Spinal cord (tissue), 10 donors: Measurements from ENCODE around the gene CHAC2. TPM values are rescaled to one million over a fixed set of nuclear protein-coding genes. Genes with fewer than 3 reads are reported as not detected.
"Not testable (repeated sequence)": the region's sequence is repeated elsewhere in the genome, so short reads cannot be mapped to it uniquely, and the experiment has no call there.

ENCODE experiments used
- DNase-seq, 6 donors: peaks; one replicate each; pipeline versions ENCODE4 v3.0.0 to v3.0.0-alpha.2; 2013 to 2015; ENCODE audit warnings: low spot score in 6 of 6, low read depth in 4 of 6
- H3K27ac ChIP-seq: one replicate; pipeline ENCODE4 v1.5.1; 2013; ENCODE audit warnings: low read depth, low read length, control low read depth
- H3K27me3 ChIP-seq: one replicate; pipeline ENCODE4 v1.6.1; 2013; ENCODE audit warnings: low read length; ENCODE audit not compliant: control insufficient read depth, insufficient read depth
- H3K36me3 ChIP-seq: one replicate; pipeline ENCODE4 v1.6.1; 2013; ENCODE audit warnings: low read length; ENCODE audit not compliant: control insufficient read depth, insufficient read depth
- H3K4me1 ChIP-seq: one replicate; pipeline ENCODE4 v1.6.1; 2013; ENCODE audit warnings: low read length; ENCODE audit not compliant: control insufficient read depth, insufficient read depth
- H3K4me3 ChIP-seq: one replicate; pipeline ENCODE4 v1.5.1; 2013; ENCODE audit warnings: low read depth, low read length, control low read depth
- H3K9me3 ChIP-seq: one replicate; pipeline ENCODE4 v1.6.1; 2013; ENCODE audit warnings: low read length; ENCODE audit not compliant: control insufficient read depth, insufficient read depth
- WGBS: methylation state at CpG from one replicate; pipeline ENCODE4 v1.1.5; 2013; ENCODE audit warnings: missing lambda C conversion rate; ENCODE audit not compliant: insufficient coverage; 5-methylcytosine and 5-hydroxymethylcytosine counted together
- polyA plus RNA-seq, 2 donors: library from polyadenylated mRNA; unstranded; fragments of 120-200 nt; gene quantifications; one replicate each; pipeline ENCODE4 v1.2.1, GENCODE V29; 2013; ENCODE audit not compliant: insufficient read length in 2 of 2
- total RNA-seq, 2 donors: library from RNA; depleted of rRNA in 1 of 2; stranded (reverse); fragments of 120-200 nt in 1 of 2; fragments of >200 nt in 1 of 2; gene quantifications; one replicate each; pipeline versions ENCODE4 v1.2.3 to v1.2.4, GENCODE V29; 2013 to 2014
- donor health status: healthy.

Gene CHAC2
- total and polyA plus RNA-seq, 4 donors: 2.2 to 9.4 (median 6.8) TPM

- no CpG with 5 or more reads among the region's 2 CpGs for WGBS
- Histone ChIP-seq H3K27me3 (no peaks in the 10 kb centered on the region), H3K4me3 (no peak overlapping the region), H3K4me1 (peaks cover 2% of the 10 kb centered on the region), H3K36me3 (peaks cover 10% of the 10 kb centered on the region), H3K9me3 (no peaks in the 10 kb centered on the region), H3K27ac (no peak overlapping the region)
- no peak for DNase-seq
These were observed 23.1 kb upstream of the CHAC2 start for GRCh38 chr2:53744395-53745065.

GRCh38 chr2:53750041-53750768 lies 17.4 kb upstream of the CHAC2 start:
- no peak overlapping the region for H3K4me3 ChIP-seq
- no peak overlapping the region for H3K27ac ChIP-seq
- no CpG with 5 or more reads among the region's 4 CpGs for WGBS
- no peaks in the 10 kb centered on the region for H3K4me1 ChIP-seq
- peak in 2 of 6 donors; percentile 51 to 55 for DNase-seq
- H3K36me3 ChIP-seq: peaks cover 10% of the 10 kb centered on the region
- H3K9me3 ChIP-seq: no peaks in the 10 kb centered on the region
- H3K27me3 ChIP-seq: no peaks in the 10 kb centered on the region

- WGBS: no CpG with 5 or more reads among the region's 1 CpG
- Histone ChIP-seq H3K36me3 (peaks cover 7% of the 10 kb centered on the region), H3K27ac (no peak overlapping the region), H3K4me3 (no peak overlapping the region), H3K27me3 (no peaks in the 10 kb centered on the region), H3K4me1 (no peaks in the 10 kb centered on the region), H3K9me3 (no peaks in the 10 kb centered on the region)
- DNase-seq: no peak
These were observed 15.9 kb upstream of the CHAC2 start for GRCh38 chr2:53751728-53752127.

GRCh38 chr2:53752385-53752784 lies 15.2 kb upstream of the CHAC2 start:
- DNase-seq: no peak
- H3K36me3 ChIP-seq: peaks cover 5% of the 10 kb centered on the region
- H3K4me3 ChIP-seq: no peak overlapping the region
- no peaks in the 10 kb centered on the region for H3K9me3 ChIP-seq
- WGBS: no CpG with 5 or more reads among the region's 4 CpGs
- H3K4me1 ChIP-seq: no peaks in the 10 kb centered on the region
- H3K27ac ChIP-seq: no peak overlapping the region
- H3K27me3 ChIP-seq: no peaks in the 10 kb centered on the region

GRCh38 chr2:53753041-53753440 lies 14.6 kb upstream of the CHAC2 start:
- DNase-seq: no peak
- Histone ChIP-seq H3K4me1 (no peaks in the 10 kb centered on the region), H3K27ac (no peak overlapping the region), H3K27me3 (no peaks in the 10 kb centered on the region), H3K36me3 (peaks cover 5% of the 10 kb centered on the region), H3K9me3 (no peaks in the 10 kb centered on the region), H3K4me3 (no peak overlapping the region)

GRCh38 chr2:53755121-53755520 lies 12.5 kb upstream of the CHAC2 start:
- no peak overlapping the region for H3K4me3 ChIP-seq
- H3K4me1 ChIP-seq: no peaks in the 10 kb centered on the region
- no CpG with 5 or more reads among the region's 2 CpGs for WGBS
- no peaks in the 10 kb centered on the region for H3K9me3 ChIP-seq
- no peak for DNase-seq
- H3K27me3 ChIP-seq: no peaks in the 10 kb centered on the region
- H3K27ac ChIP-seq: no peak overlapping the region
- peaks cover 5% of the 10 kb centered on the region for H3K36me3 ChIP-seq

- Histone ChIP-seq H3K4me1 (no peaks in the 10 kb centered on the region), H3K27me3 (no peaks in the 10 kb centered on the region), H3K9me3 (no peaks in the 10 kb centered on the region), H3K27ac (no peak overlapping the region), H3K36me3 (peaks cover 5% of the 10 kb centered on the region), H3K4me3 (no peak overlapping the region)
- WGBS: 98% methylated on average over 15 of the region's 15 CpGs
- DNase-seq: no peak
These were observed 11.0 kb upstream of the CHAC2 start for GRCh38 chr2:53756644-53757043.

GRCh38 chr2:53757206-53757605 lies 10.4 kb upstream of the CHAC2 start:
- not testable (repeated sequence) for H3K27me3 ChIP-seq, H3K27ac ChIP-seq, H3K4me3 ChIP-seq, H3K36me3 ChIP-seq, DNase-seq, H3K4me1 ChIP-seq, H3K9me3 ChIP-seq
- WGBS: 98% methylated on average over 13 of the region's 14 CpGs

- no peak for DNase-seq
- peaks cover 6% of the 10 kb centered on the region for H3K36me3 ChIP-seq
- H3K4me3 ChIP-seq: no peak overlapping the region
- no peaks in the 10 kb centered on the region for H3K4me1 ChIP-seq
- H3K27ac ChIP-seq: no peak overlapping the region
- no CpG with 5 or more reads among the region's 1 CpG for WGBS
- no peaks in the 10 kb centered on the region for H3K9me3 ChIP-seq
- no peaks in the 10 kb centered on the region for H3K27me3 ChIP-seq
These were observed 1.8 kb upstream of the CHAC2 start for GRCh38 chr2:53765767-53766166.

GRCh38 chr2:53768242-53768542 lies 588 bp downstream of the CHAC2 start:
- Histone ChIP-seq H3K4me1 (no peaks in the 10 kb centered on the region), H3K9me3 (no peaks in the 10 kb centered on the region), H3K36me3 (peaks cover 2% of the 10 kb centered on the region), H3K27ac (peak overlapping the region; percentile 69), H3K27me3 (no peaks in the 10 kb centered on the region), H3K4me3 (peak overlapping the region; percentile 92)
- 0% methylated on average over 10 of the region's 12 CpGs for WGBS
- DNase-seq: peak in 1 of 6 donors; percentile 77
